ENCODE results near the gene CAMTA1.
"Not testable (repeated sequence)": the region's sequence is repeated elsewhere in the genome, so short reads cannot be mapped to it uniquely, and the experiment has no call there.

Gene CAMTA1

GRCh38 chr1:7785108-7785507 is 999.9 kb downstream of the CAMTA1 start:
- H3K4me1 ChIP-seq (ENCODE audit: control insufficient read depth, insufficient read depth, low read length) = no peaks in the 10 kb centered on the region
- H3K27me3 ChIP-seq (ENCODE audit: control insufficient read depth, insufficient read depth, low read length) = peaks cover 12% of the 10 kb centered on the region
- H3K9me3 ChIP-seq (ENCODE audit: control insufficient read depth, insufficient read depth, low read length) = peaks cover 11% of the 10 kb centered on the region
- H3K36me3 ChIP-seq (ENCODE audit: control insufficient read depth, insufficient read depth, low read length) = peaks cover 39% of the 10 kb centered on the region
- H3K27ac ChIP-seq (ENCODE audit: low read depth, low read length) = no peak overlapping the region
- H3K9ac ChIP-seq (ENCODE audit: low read depth, low read length) = no peak overlapping the region
- H3K4me3 ChIP-seq (ENCODE audit: low read depth, low read length) = no peak overlapping the region

GRCh38 chr1:7786795-7787194 is 1001.5 kb downstream of the CAMTA1 start:
- Histone ChIP-seq H3K4me1 (ENCODE audit: control insufficient read depth, insufficient read depth, low read length) (no peaks in the 10 kb centered on the region), H3K9ac (ENCODE audit: low read depth, low read length) (no peak overlapping the region), H3K9me3 (ENCODE audit: control insufficient read depth, insufficient read depth, low read length) (peaks cover 27% of the 10 kb centered on the region), H3K36me3 (ENCODE audit: control insufficient read depth, insufficient read depth, low read length) (peaks cover 35% of the 10 kb centered on the region), H3K27me3 (ENCODE audit: control insufficient read depth, insufficient read depth, low read length) (peaks cover 12% of the 10 kb centered on the region), H3K27ac (ENCODE audit: low read depth, low read length) (no peak overlapping the region), H3K4me3 (ENCODE audit: low read depth, low read length) (no peak overlapping the region)

- no peak overlapping the region for H3K9ac ChIP-seq (ENCODE audit: low read depth, low read length)
- H3K27ac ChIP-seq (ENCODE audit: low read depth, low read length) = no peak overlapping the region
- H3K27me3 ChIP-seq (ENCODE audit: control insufficient read depth, insufficient read depth, low read length) = peaks cover 7% of the 10 kb centered on the region
- H3K4me1 ChIP-seq (ENCODE audit: control insufficient read depth, insufficient read depth, low read length) = no peaks in the 10 kb centered on the region
- no peak overlapping the region for H3K4me3 ChIP-seq (ENCODE audit: low read depth, low read length)
- peaks cover 31% of the 10 kb centered on the region for H3K9me3 ChIP-seq (ENCODE audit: control insufficient read depth, insufficient read depth, low read length)
- H3K36me3 ChIP-seq (ENCODE audit: control insufficient read depth, insufficient read depth, low read length) = peaks cover 42% of the 10 kb centered on the region
Observed at GRCh38 chr1:7789828-7790227, 1004.6 kb downstream of the CAMTA1 start.

GRCh38 chr1:7791027-7791426 is 1005.8 kb downstream of the CAMTA1 start:
- H3K9ac ChIP-seq (ENCODE audit: low read depth, low read length); H3K27me3 ChIP-seq (ENCODE audit: control insufficient read depth, insufficient read depth, low read length); H3K27ac ChIP-seq (ENCODE audit: low read depth, low read length); H3K4me1 ChIP-seq (ENCODE audit: control insufficient read depth, insufficient read depth, low read length); H3K4me3 ChIP-seq (ENCODE audit: low read depth, low read length): not testable (repeated sequence)
- H3K36me3 ChIP-seq (ENCODE audit: control insufficient read depth, insufficient read depth, low read length) = peaks cover 38% of the 10 kb centered on the region
- peaks cover 31% of the 10 kb centered on the region for H3K9me3 ChIP-seq (ENCODE audit: control insufficient read depth, insufficient read depth, low read length)

GRCh38 chr1:7795406-7795805 is 1010.2 kb downstream of the CAMTA1 start:
- no peak overlapping the region for H3K27ac ChIP-seq (ENCODE audit: low read depth, low read length)
- H3K36me3 ChIP-seq (ENCODE audit: control insufficient read depth, insufficient read depth, low read length) = peaks cover 11% of the 10 kb centered on the region; the same call in 1 of the 2 replicates
- no peaks in the 10 kb centered on the region for H3K4me1 ChIP-seq (ENCODE audit: control insufficient read depth, insufficient read depth, low read length)
- no peak overlapping the region for H3K4me3 ChIP-seq (ENCODE audit: low read depth, low read length)
- no peaks in the 10 kb centered on the region for H3K27me3 ChIP-seq (ENCODE audit: control insufficient read depth, insufficient read depth, low read length)
- no peak overlapping the region for H3K9ac ChIP-seq (ENCODE audit: low read depth, low read length)
- H3K9me3 ChIP-seq (ENCODE audit: control insufficient read depth, insufficient read depth, low read length) = peaks cover 17% of the 10 kb centered on the region

GRCh38 chr1:7805460-7805859 is 1020.2 kb downstream of the CAMTA1 start:
- Histone ChIP-seq H3K4me3 (ENCODE audit: low read depth, low read length) (no peak overlapping the region), H3K4me1 (ENCODE audit: control insufficient read depth, insufficient read depth, low read length) (peaks cover 8% of the 10 kb centered on the region; the same call in 1 of the 2 replicates), H3K27ac (ENCODE audit: low read depth, low read length) (no peak overlapping the region), H3K36me3 (ENCODE audit: control insufficient read depth, insufficient read depth, low read length) (peaks cover 28% of the 10 kb centered on the region), H3K9ac (ENCODE audit: low read depth, low read length) (no peak overlapping the region), H3K27me3 (ENCODE audit: control insufficient read depth, insufficient read depth, low read length) (no peaks in the 10 kb centered on the region), H3K9me3 (ENCODE audit: control insufficient read depth, insufficient read depth, low read length) (no peaks in the 10 kb centered on the region)

- no peak overlapping the region for H3K27ac ChIP-seq (ENCODE audit: low read depth, low read length)
- no peak overlapping the region for H3K4me3 ChIP-seq (ENCODE audit: low read depth, low read length)
- no peak overlapping the region for H3K9ac ChIP-seq (ENCODE audit: low read depth, low read length)
- H3K27me3 ChIP-seq (ENCODE audit: control insufficient read depth, insufficient read depth, low read length) = no peaks in the 10 kb centered on the region
- H3K9me3 ChIP-seq (ENCODE audit: control insufficient read depth, insufficient read depth, low read length) = peaks cover 9% of the 10 kb centered on the region
- H3K4me1 ChIP-seq (ENCODE audit: control insufficient read depth, insufficient read depth, low read length) = no peaks in the 10 kb centered on the region
- H3K36me3 ChIP-seq (ENCODE audit: control insufficient read depth, insufficient read depth, low read length) = peaks cover 35% of the 10 kb centered on the region
Observed at GRCh38 chr1:7808253-7808844, 1023.1 kb downstream of the CAMTA1 start.

DNA sequence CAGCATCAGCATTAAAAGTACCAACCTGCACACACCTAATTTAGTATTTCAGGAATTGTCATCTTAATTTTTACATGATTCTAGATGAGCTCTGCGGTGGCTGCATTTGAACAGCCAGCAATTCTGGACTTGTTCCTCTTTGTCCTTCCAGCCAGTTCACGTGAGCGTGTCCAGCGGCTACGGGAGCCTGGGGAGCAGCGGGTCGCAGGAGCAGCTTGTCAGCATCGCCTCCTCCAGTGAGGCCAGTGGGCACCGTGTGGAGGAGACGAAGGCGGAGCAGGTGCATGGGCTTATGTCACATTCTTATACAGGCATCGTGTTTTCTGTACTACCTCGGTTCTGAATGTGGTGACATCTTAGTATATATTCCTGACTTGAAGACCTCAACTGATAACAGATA is 1024.5 kb downstream of the CAMTA1 start:
- no peak overlapping the region for H3K4me3 ChIP-seq (ENCODE audit: low read depth, low read length)
- no peaks in the 10 kb centered on the region for H3K4me1 ChIP-seq (ENCODE audit: control insufficient read depth, insufficient read depth, low read length)
- H3K27ac ChIP-seq (ENCODE audit: low read depth, low read length) = no peak overlapping the region
- no peaks in the 10 kb centered on the region for H3K27me3 ChIP-seq (ENCODE audit: control insufficient read depth, insufficient read depth, low read length)
- H3K9ac ChIP-seq (ENCODE audit: low read depth, low read length) = no peak overlapping the region
- H3K36me3 ChIP-seq (ENCODE audit: control insufficient read depth, insufficient read depth, low read length) = peaks cover 25% of the 10 kb centered on the region
- peaks cover 20% of the 10 kb centered on the region for H3K9me3 ChIP-seq (ENCODE audit: control insufficient read depth, insufficient read depth, low read length)

DNA sequence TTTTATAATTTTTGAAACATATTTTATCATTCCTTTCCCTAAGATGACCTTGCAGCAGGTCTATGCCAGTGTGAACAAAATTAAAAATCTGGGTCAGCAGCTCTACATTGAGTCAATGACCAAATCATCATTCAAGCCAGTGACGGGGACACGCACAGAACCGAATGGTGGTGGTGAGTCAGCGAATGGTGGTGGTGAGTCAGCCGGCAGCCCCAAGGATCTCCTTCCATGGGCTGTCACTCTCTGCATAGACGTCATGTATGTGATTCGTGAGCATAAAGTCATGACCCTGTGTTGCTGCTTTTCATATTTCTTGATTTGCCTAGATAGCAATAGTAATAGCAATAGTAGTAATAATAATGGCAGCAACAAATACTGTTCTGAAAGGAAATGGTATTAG is 1025.1 kb downstream of the CAMTA1 start:
- H3K27ac ChIP-seq (ENCODE audit: low read depth, low read length) = no peak overlapping the region
- peaks cover 20% of the 10 kb centered on the region for H3K36me3 ChIP-seq (ENCODE audit: control insufficient read depth, insufficient read depth, low read length)
- H3K4me3 ChIP-seq (ENCODE audit: low read depth, low read length) = no peak overlapping the region
- no peaks in the 10 kb centered on the region for H3K4me1 ChIP-seq (ENCODE audit: control insufficient read depth, insufficient read depth, low read length)
- no peak overlapping the region for H3K9ac ChIP-seq (ENCODE audit: low read depth, low read length)
- no peaks in the 10 kb centered on the region for H3K27me3 ChIP-seq (ENCODE audit: control insufficient read depth, insufficient read depth, low read length)
- H3K9me3 ChIP-seq (ENCODE audit: control insufficient read depth, insufficient read depth, low read length) = peaks cover 20% of the 10 kb centered on the region

DNA sequence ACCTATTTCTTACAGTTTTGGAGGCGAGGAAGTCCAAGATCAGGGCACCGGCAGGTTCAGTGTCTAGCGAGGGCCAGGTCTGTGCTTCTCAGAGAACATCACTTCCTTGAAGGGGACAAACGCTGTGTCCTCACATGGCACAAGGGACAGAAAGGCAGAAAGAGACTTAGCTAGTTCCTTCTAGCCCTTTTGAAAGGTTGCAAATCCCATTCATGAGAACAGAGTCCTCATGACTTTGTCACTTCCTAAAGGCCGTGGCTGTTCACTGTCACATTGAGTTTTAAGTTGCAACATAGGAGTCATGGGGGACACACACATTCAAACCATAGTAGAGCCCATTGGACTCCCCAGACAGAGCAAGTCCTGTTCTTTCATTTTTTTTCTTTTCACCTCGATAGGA is 1026.2 kb downstream of the CAMTA1 start:
- Histone ChIP-seq H3K27me3 (ENCODE audit: control insufficient read depth, insufficient read depth, low read length) (no peaks in the 10 kb centered on the region), H3K36me3 (ENCODE audit: control insufficient read depth, insufficient read depth, low read length) (peaks cover 18% of the 10 kb centered on the region), H3K9ac (ENCODE audit: low read depth, low read length) (no peak overlapping the region), H3K4me1 (ENCODE audit: control insufficient read depth, insufficient read depth, low read length) (no peaks in the 10 kb centered on the region), H3K9me3 (ENCODE audit: control insufficient read depth, insufficient read depth, low read length) (peaks cover 20% of the 10 kb centered on the region), H3K27ac (ENCODE audit: low read depth, low read length) (no peak overlapping the region), H3K4me3 (ENCODE audit: low read depth, low read length) (no peak overlapping the region)

GRCh38 chr1:7813677-7814373 is 1028.6 kb downstream of the CAMTA1 start:
- no peak overlapping the region for H3K9ac ChIP-seq (ENCODE audit: low read depth, low read length)
- H3K9me3 ChIP-seq (ENCODE audit: control insufficient read depth, insufficient read depth, low read length) = peaks cover 20% of the 10 kb centered on the region
- no peaks in the 10 kb centered on the region for H3K27me3 ChIP-seq (ENCODE audit: control insufficient read depth, insufficient read depth, low read length)
- H3K27ac ChIP-seq (ENCODE audit: low read depth, low read length) = no peak overlapping the region
- H3K4me1 ChIP-seq (ENCODE audit: control insufficient read depth, insufficient read depth, low read length) = no peaks in the 10 kb centered on the region
- H3K4me3 ChIP-seq (ENCODE audit: low read depth, low read length) = no peak overlapping the region
- H3K36me3 ChIP-seq (ENCODE audit: control insufficient read depth, insufficient read depth, low read length) = peaks cover 18% of the 10 kb centered on the region

Measured in HUES48 (cell line).